ENCODE measurements around the gene MYO3B.
A peak's percentile ranks its signal among the peaks of the same experiment; 100 is the strongest.

Gene MYO3B, protein sequence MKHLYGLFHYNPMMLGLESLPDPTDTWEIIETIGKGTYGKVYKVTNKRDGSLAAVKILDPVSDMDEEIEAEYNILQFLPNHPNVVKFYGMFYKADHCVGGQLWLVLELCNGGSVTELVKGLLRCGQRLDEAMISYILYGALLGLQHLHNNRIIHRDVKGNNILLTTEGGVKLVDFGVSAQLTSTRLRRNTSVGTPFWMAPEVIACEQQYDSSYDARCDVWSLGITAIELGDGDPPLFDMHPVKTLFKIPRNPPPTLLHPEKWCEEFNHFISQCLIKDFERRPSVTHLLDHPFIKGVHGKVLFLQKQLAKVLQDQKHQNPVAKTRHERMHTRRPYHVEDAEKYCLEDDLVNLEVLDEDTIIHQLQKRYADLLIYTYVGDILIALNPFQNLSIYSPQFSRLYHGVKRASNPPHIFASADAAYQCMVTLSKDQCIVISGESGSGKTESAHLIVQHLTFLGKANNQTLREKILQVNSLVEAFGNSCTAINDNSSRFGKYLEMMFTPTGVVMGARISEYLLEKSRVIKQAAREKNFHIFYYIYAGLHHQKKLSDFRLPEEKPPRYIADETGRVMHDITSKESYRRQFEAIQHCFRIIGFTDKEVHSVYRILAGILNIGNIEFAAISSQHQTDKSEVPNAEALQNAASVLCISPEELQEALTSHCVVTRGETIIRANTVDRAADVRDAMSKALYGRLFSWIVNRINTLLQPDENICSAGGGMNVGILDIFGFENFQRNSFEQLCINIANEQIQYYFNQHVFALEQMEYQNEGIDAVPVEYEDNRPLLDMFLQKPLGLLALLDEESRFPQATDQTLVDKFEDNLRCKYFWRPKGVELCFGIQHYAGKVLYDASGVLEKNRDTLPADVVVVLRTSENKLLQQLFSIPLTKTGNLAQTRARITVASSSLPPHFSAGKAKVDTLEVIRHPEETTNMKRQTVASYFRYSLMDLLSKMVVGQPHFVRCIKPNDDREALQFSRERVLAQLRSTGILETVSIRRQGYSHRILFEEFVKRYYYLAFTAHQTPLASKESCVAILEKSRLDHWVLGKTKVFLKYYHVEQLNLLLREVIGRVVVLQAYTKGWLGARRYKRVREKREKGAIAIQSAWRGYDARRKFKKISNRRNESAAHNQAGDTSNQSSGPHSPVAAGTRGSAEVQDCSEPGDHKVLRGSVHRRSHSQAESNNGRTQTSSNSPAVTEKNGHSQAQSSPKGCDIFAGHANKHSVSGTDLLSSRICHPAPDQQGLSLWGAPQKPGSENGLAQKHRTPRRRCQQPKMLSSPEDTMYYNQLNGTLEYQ (N-terminal part only)

DNA sequence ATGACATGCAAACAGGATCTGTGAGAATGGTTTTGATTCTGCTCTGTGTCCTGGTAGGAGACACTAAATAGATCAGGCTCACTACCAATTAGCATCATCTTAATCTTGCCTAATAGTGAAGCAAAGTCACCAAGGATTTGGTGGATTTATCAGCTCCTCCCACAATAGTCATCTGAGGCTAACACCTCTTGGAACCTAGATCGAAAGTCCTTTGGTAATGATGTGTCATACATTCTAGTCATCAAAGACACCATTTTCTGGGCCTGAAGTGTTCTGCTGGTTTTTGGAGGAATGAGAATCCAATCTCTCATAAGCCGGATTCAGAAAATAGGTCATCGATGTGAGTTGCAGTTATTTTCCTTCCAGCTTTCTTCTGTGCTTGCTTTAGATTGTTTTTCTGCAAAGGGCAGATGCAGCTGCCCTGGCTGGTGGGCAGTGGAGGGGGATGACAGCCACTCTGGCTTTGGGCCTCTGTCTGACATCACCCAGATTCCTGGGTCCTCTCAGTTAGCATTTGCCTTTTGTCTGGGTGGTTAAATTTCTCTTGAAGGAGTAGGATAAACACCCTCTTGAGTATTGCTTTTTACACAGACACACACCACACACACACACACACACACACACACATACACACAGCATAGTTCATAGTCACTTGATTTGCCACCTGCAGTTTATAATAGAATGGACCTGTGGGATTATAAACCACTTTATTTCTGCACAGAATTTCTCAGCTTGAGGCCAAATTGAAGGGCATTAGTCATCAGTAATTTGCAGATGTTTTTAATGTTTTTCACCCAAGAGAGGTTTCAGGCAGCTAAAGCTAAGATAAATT lies at the start of gene MYO3B:
Gene MYO3B (plus strand): TSS at position 198 of the 832 bp plus-strand sequence. CDS start 141 bp downstream, at position 339.
- DNase-seq, result peak in 8 of 56 donors; percentile 2 to 36 (median 14)

DNA sequence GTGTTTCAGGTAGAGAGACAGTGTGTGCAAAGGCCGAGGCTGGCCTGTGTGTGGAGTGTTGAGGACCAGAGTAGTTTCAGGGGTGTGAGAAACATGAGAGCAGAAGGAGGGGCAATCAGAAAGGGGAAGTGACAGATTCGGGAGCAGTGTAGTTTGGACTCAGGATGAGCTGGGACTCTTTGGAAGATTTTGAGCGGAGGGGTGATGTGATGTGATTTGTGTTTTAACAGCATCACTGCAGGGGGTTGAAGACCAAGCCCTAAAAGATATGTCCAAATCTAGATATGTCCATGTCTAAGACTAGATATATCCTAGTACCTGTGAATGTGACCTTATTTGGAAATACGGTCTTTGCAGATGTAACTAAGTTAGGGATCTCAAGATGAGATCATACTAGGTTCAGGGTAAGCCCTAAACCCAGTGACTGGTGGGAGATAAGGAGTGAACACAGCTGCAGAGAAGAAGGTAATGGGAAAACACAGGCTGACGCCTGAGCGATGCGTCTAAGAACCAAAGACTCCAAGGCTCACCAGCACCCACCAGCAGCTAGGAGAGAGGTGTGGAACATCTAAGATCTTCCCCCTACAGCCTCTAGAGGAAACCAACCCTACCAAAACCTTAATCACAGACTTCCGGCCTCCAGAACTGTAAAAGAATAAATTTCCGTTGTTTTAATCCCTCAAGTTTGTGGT lies 38.5 kb upstream of the MYO3B start:
- no peak for DNase-seq

DNA sequence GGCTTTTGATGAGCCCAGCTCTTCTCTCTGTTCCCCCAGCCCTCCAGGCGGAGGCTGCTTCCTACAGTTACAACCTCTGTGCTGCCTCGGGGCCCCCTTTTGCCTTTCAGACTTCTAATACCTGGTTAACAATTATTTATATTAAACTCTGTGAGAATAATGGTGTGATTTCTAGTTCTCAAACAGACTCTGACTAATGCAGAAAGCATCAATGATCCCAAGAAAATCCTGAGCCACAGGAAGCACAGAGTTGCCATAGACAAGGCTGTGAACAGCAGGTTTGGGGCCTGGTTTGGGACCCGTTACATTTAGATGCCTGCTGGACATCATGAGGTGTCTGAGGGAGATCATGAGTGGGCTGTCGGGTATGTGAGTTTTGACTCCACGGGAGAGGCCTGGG lies 37.4 kb upstream of the MYO3B start:
- DNase-seq, result no peak

DNA sequence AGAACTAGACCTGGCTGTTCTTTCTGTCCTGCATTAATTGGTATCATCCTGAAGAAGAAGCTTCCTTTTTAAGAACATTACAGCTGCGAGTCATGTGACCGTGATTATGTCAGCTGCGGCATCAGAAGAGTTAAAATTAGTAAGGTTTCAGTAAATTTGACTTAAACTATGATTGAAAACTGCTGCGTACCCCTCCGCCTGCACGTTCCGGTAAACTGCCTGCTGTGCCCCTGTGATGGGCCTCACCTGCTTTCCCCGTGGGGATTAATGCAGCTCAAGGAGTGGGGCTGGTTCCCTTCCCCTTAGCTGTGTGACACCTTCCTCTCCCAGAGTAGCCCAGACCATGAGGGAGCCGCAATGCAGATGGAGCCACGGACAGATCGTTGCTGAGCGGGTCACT lies 36.1 kb upstream of the MYO3B start:
- DNase-seq, result no peak

DNA sequence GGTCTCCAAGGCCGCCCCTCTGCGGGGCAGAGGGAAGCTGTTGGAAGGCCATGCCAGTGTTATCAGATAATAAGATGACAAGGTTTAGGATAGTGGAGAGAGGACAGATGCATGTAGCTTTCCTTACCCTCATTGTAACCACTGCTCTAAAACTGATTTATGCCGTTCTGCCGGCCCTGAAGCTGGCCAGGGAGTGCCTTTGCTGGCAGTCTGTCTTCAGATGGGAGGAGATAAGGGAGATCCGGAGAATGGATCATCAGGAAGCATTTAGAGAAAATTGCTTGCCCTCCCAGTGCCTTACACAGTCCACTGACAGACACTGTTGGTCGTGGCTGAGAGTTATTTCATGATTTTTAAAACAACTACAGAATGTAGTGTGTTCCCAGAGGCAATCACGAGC lies 35.4 kb upstream of the MYO3B start:
- no peak for DNase-seq

DNA sequence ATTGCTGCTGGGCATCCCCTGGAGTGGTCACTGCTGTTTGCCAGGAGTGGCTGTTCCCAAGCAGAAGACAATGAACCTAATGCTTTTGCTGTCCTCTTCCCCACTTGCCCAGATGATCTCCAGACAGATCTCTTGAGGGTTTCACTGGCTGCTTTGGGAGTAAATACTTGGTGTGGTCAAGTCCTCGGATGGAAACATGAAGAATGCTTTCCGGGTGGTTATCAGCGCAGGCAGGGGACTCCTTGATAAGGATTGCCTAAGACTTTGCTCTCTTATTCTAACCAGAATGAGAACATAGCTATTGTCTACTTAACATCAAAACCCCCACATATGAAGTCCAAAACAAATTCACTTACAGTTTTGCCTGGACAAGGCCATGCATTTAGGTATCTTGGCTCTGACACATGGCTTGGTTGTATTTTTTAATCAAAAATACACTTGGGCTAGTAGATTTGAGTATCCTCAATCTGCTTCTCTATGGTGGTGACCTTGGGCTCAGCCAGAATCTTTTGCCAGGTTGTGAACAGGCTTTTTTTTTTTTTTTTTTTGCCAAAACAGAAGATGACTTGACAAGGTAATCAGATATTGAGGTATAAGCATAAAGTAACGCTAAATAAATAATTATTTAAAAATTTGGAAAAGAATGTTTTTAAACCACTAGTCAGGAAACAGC lies 34.8 kb upstream of the MYO3B start:
- no peak for DNase-seq

DNA sequence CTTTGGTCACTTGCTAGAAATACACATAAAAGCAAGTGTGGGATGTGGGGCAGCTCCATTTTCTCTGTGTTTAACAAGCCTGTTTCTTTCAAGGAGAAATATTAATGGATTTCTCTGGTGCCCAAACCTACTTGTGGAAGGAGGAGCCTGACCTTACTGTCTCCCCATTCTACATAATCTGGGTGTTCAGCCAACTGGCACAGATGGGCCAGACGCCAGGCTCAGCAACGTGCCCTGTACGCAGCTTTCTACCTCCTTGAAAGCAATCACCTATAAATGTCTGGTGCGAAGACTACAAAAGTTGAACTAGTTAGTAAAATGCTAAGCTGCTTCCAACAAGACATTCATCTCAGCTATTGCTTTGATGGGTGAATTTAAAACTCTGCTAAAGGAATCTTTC lies 33.2 kb upstream of the MYO3B start:
- DNase-seq, result no peak

DNA sequence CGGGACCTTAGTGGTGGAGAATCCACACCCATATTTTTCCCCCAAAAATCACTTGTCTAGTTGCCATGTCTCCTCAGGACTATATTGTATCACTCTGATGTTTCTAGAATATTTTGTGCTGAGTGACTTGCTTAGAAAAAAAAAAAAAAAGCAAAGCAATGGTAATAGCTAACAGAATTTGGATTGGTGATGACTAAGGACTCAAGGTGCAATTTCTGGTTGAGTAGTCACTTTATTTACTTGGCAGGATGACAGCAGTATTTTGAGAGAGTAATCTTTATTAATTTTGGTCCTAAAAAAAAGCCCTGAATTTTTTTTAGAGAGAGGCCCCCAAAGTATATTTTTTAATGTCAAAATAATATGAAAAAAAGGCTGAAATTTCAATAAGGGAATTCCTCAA lies 32.8 kb upstream of the MYO3B start:
- DNase-seq, result no peak

DNA sequence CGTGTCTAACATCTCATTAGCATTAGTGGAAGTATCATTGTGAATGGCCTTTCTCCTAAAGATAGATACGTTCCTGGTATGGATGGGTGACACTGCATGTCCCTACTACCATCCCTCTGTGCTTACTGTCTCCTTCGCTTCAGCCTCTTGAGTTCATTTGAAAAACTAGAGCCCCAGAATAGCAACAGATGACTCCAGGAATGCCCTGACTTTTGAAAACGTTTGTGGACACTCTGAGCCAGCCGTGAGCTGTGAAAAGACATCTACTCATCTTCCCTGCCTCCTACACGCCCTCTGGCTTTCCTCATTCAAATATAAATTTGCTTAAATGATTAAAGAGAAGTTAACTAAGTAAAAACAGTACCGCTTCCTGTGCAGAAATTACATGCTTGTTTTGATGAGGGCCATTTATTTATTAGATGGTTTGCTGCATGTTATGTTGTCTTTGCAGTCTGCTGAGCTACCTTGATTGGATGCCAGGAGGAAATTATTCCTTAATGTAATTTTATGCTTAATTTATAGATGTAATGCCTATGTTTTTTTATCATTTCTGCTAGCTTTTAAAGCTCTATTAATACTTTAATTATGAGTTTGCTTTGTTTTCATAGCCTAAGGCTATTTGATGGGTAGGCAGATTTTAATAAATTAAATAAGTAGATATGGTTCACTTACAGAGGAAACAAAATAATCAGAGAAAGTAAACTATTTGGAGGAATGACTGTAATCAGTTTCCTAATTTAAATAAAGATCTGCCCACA lies 32.1 kb upstream of the MYO3B start:
- no peak for DNase-seq

DNA sequence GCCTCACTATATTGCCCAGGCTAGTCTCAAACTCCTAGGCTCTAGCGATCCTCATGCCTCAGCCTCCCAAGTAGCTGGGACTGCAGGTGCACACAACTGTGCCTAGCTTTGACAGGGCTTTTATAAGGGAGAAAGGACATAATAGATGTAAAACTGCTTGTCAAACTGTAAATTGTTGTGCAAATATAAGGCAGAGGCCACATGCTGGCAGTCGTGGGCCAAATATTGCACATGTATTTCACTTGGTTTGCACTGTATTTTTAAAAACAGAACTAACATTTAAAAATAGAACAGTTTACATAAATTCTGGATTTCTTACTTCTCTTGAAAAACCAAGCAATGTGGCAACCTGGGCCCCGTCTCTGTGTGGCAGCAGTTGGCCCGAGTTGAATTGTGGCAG lies 31.2 kb upstream of the MYO3B start:
- DNase-seq, result no peak

DNA sequence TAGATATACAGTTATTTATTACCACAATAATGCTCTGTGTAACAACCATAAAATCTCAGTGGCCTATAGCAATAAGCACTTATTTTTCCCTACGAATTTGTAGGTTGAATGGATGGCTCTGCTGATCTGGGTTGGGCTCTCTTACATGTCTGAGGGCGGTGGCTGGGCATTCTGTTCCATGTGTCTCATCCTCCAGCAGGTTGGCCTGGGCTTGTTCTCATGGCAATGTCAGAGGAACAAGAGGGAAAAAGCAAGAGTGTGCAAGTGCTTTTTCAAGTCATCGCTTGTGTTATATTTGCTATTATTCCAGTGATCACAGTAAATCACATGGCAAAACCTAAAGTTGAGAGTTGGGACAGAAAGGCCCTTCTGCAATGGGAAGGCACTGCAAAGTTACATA lies 30.4 kb upstream of the MYO3B start:
- no peak for DNase-seq

DNA sequence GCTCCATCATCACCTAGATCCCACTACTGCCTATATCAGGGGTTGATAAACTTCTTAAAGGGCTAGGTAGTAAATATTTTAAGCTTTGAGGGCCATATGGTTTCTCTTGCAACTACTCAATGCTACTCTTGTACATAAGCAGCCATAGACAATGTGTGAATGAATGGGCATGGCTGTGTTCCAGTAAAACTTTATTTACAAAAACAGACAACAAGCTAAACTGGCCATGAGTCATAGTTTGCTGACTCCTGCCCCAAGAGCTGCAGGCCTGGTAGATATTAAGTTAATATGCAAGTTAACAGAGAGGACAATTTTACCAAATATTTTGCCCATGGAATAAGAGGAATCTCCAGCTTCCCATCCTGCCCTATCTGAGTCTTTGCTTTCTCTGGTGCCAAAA lies 29.8 kb upstream of the MYO3B start:
- no peak for DNase-seq

DNA sequence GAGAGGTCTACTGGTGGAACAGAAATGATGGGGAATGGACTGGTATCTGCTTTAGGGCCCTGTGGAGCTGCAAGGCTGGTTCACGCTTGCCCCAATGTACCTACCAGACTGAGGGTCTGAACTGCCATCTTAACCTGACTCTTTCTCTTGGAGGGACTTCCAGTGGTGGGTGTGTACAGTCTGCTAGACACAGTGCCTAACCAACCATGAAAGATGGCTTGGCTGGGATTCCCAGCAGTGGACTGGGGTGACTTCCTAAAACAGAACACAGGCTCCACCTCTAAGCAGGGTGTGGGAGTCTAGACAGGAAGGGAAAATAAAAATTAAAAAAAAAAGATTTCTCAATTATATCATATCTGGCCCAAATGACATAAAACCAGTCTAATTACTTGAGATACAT lies 25.5 kb upstream of the MYO3B start:
- no peak for DNase-seq

DNA sequence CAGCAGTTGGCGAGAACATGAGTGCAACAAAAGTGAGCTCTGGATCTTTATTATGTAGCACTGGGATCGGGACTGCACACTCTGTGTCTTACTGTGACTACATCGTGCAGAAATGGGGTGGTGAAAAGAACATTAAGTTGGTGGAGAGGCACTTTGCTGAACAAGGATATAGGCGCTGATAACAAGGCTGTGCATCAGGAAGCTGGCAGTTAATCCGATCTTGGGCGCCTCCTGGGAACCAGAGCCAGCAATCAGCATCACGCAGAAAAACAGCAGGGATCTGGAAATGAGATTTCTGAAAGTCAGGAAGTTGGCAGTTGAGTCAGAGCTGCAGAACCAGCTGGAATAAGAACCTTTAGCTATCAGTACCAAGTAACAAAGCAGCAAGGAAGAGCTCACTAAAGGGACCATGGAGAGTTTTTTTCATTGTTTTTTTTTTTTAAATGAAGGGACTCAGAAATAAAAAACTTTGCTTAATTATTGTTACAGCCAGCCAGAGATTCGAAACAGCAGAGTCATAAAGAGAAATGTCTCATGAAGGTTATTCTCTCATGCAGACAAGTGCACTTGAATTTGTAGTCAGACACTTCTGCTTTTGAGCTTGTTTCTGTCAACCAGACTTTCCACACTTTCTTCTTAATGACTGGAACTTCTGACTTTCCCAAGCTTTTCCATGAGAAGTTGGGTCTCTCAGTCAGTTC lies 22.8 kb upstream of the MYO3B start:
- DNase-seq, result no peak

DNA sequence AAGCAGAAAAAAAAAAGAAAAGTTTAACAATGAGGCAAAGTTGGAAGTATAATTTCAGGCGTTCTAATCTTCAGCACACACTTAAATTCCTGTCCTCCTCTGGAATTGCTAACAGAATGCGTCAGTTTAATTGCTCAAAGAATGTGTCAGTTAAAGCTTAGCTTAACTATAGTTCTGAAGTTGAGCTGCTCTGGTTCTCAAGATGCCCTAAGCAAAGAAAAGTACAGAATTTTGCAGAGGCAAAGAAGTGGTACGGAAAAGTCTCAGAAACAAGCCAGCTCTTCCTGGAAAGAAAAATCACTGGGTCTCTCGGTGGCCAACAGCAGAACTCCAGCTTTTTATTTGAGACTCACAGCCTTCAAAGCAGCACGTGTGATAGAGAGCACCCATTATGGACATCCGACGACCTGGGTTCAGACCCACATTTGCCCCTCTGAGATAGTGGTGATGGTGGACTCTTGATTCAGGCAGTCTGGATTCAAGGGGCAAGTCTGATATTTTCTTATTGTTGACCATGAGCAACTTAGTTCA lies 22.2 kb upstream of the MYO3B start:
- DNase-seq, result no peak

DNA sequence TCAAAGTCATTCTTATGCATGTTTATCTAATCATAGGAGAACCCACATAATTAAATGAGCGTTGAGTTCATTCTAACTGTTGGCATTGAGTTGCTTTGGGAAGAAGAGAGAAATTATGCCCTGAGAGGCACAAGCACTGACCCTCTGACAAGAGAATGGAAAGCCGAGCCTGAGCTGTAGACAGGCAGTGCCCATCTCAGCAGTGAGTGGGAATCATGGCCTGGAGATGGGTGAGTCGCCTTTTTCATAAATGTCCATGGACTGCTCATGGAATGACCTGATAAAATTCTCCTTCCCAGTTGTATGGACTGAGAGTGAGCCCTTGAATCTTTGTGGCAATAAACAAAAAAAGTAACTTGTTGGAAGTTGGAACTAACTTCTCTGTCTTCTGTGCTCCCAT lies 21.4 kb upstream of the MYO3B start:
- no peak for DNase-seq

DNA sequence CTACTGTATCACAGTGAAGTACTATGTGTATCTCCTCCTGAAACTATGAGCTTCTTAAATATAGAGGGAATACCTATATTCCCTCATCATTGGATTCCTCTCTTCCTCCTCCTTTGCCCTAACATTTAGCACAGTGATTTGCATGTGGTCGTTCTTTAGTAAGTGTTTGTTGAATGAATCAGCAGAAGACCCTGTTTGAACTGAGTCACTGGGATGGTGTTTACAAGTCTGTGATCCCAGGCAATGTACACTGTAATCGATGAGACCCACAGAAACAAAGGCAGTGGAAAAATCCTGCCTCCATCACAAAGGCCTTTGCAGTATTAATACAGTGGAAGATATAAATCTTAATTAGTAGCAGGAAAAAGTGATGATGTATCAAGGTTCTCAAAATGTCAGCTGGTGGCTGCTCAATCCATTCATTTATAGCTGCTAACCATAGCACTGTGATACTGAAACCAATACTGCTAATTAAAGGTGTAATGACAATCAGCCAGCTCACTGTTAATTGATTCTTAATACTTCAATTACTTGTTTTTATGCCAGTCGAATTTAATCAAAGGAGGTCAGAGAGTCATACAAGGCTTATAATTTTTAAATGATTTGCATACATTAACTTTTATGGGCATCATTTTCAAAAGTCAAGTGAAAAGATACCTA lies 20.8 kb upstream of the MYO3B start:
- DNase-seq, result no peak
